Sigmoid colon (tissue), 4 donors: ENCODE results near the gene BICC1.

Experiments used
- EP300 ChIP-seq, 4 donors: sonication (generic); formaldehyde crosslinking; IDR thresholded peaks; one replicate each; pipeline ENCODE4 v1.6.1; 2017; ENCODE audit warnings: antibody characterized with exemption in 4 of 4
- POLR2A ChIP-seq, 2 donors: fragments of 450-650 bp; IDR thresholded peaks; one replicate each; pipeline ENCODE4 v1.6.1; 2016; ENCODE audit warnings: antibody characterized with exemption in 2 of 2, mild to moderate bottlenecking in 2 of 2, moderate library complexity in 2 of 2
- POLR2AphosphoS5 ChIP-seq, 4 donors: sonication (generic); formaldehyde crosslinking; IDR thresholded peaks; one replicate each; pipeline ENCODE4 v1.6.1; 2017; ENCODE audit warnings: antibody characterized with exemption in 4 of 4
- TF ChIP-seq, protein P1 (sequence below), 4 experiments: fragments of 450-650 bp in 3 of 4; fragments of 200-600 bp in 1 of 4; IDR thresholded peaks; one replicate each; pipeline ENCODE4 v1.5.1; 2016 to 2019; ENCODE audit warnings: antibody characterized with exemption in 4 of 4, mild to moderate bottlenecking in 3 of 4, moderate library complexity in 2 of 4

DNA sequence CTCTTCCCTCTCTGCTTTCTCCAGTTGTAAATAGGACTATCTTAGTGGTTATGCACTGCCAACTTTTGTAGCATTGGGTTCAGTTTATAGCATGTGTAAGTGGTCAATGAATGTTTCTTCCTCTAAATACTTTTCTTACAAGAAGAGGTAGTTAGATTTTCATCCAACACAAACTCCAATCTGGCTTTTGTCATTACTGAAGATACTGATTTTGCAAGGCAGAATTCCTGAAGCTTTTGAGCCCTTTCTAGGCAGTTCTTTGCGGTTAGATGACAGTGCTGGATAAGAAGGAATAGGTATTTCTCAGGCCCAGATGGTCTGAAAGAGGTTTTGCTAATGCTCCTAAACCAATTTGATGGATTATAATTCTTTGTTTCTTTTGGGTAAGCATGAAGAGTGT, 60.5 kb downstream of the BICC1 start:
- TF ChIP-seq, protein P1, sequence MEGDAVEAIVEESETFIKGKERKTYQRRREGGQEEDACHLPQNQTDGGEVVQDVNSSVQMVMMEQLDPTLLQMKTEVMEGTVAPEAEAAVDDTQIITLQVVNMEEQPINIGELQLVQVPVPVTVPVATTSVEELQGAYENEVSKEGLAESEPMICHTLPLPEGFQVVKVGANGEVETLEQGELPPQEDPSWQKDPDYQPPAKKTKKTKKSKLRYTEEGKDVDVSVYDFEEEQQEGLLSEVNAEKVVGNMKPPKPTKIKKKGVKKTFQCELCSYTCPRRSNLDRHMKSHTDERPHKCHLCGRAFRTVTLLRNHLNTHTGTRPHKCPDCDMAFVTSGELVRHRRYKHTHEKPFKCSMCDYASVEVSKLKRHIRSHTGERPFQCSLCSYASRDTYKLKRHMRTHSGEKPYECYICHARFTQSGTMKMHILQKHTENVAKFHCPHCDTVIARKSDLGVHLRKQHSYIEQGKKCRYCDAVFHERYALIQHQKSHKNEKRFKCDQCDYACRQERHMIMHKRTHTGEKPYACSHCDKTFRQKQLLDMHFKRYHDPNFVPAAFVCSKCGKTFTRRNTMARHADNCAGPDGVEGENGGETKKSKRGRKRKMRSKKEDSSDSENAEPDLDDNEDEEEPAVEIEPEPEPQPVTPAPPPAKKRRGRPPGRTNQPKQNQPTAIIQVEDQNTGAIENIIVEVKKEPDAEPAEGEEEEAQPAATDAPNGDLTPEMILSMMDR (IDR thresholded peaks at IDR 0.05): no peak
- TF ChIP-seq EP300 (IDR thresholded peaks at IDR 0.05): no peak
- TF ChIP-seq POLR2A (IDR thresholded peaks at IDR 0.05): no peak
- no peak for TF ChIP-seq POLR2AphosphoS5 (IDR thresholded peaks at IDR 0.05)
